ENCODE data around the gene VIM.

DNA sequence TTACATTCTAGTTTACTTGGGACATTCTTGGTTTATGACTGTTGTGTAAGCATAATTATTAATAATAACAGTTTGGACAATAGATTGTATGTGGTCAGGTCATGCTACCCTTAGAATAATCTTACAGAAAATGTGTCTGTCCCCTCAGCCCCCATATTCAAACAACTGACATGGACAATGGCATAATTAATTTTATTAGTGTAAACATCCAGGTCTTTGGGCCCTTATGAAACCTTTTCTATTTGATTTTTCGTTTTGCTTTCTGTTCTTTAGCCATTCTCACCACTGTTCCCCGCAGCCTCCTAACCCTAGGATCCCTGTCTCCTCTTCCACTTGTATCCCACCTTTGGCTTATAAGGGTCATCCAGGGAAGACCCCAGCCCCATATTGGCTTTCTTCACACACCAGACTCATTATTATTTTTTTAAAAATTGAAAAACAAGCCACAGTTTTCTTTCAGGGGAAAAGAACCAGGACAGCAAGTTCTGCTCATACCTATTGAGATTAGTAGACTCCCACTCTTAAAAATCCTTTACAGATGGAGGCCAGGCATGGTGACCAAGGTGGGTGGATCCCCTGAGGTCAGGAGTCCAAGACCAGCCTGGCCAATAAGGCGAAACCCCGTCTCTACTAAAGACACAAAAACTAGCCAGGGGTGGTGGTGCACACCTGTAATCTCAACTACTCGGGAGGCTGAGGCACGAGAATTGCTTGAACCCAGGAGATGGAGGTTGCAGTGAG lies 11.5 kb downstream of the VIM start:
- TF ChIP-seq, protein P1, sequence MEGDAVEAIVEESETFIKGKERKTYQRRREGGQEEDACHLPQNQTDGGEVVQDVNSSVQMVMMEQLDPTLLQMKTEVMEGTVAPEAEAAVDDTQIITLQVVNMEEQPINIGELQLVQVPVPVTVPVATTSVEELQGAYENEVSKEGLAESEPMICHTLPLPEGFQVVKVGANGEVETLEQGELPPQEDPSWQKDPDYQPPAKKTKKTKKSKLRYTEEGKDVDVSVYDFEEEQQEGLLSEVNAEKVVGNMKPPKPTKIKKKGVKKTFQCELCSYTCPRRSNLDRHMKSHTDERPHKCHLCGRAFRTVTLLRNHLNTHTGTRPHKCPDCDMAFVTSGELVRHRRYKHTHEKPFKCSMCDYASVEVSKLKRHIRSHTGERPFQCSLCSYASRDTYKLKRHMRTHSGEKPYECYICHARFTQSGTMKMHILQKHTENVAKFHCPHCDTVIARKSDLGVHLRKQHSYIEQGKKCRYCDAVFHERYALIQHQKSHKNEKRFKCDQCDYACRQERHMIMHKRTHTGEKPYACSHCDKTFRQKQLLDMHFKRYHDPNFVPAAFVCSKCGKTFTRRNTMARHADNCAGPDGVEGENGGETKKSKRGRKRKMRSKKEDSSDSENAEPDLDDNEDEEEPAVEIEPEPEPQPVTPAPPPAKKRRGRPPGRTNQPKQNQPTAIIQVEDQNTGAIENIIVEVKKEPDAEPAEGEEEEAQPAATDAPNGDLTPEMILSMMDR (conservative IDR thresholded peaks at IDR 0.05; ENCODE audit: low read depth in 2 of 2) = no peak
- TF ChIP-seq EZH2phosphoT487 (IDR thresholded peaks at IDR 0.05; ENCODE audit: unreplicated experiment) (no peak), CREB1 (CRISPR knock-in tag; IDR thresholded peaks at IDR 0.05; ENCODE audit: low read depth) (no peak), JUNB (IDR thresholded peaks at IDR 0.05; ENCODE audit: unreplicated experiment) (no peak), NANOG (IDR thresholded peaks at IDR 0.05; ENCODE audit: borderline replicate concordance) (no peak), ZNF462 (CRISPR knock-in tag; IDR thresholded peaks at IDR 0.05) (no peak)
- TF ChIP-seq, protein P2, sequence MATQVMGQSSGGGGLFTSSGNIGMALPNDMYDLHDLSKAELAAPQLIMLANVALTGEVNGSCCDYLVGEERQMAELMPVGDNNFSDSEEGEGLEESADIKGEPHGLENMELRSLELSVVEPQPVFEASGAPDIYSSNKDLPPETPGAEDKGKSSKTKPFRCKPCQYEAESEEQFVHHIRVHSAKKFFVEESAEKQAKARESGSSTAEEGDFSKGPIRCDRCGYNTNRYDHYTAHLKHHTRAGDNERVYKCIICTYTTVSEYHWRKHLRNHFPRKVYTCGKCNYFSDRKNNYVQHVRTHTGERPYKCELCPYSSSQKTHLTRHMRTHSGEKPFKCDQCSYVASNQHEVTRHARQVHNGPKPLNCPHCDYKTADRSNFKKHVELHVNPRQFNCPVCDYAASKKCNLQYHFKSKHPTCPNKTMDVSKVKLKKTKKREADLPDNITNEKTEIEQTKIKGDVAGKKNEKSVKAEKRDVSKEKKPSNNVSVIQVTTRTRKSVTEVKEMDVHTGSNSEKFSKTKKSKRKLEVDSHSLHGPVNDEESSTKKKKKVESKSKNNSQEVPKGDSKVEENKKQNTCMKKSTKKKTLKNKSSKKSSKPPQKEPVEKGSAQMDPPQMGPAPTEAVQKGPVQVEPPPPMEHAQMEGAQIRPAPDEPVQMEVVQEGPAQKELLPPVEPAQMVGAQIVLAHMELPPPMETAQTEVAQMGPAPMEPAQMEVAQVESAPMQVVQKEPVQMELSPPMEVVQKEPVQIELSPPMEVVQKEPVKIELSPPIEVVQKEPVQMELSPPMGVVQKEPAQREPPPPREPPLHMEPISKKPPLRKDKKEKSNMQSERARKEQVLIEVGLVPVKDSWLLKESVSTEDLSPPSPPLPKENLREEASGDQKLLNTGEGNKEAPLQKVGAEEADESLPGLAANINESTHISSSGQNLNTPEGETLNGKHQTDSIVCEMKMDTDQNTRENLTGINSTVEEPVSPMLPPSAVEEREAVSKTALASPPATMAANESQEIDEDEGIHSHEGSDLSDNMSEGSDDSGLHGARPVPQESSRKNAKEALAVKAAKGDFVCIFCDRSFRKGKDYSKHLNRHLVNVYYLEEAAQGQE (IDR thresholded peaks at IDR 0.05; ENCODE audit: unreplicated experiment) = no peak
